GM21526 (cell line): ENCODE data around the gene ADGRD2.
A peak's percentile ranks its signal among the peaks of the same experiment; 100 is the strongest.

ENCODE experiments used
- ATAC-seq: cut with Tn5 transposase; IDR thresholded peaks from one replicate; pipeline ENCODE4 v1.9.1; 2021; ENCODE audit warnings: moderate library complexity; ENCODE audit not compliant: unreplicated experiment, low FRiP score

Gene ADGRD2

GRCh38 chr9:124493218-124493617, 43.0 kb downstream of the ADGRD2 start:
- ATAC-seq: no peak

GRCh38 chr9:124493794-124494479, 43.7 kb downstream of the ADGRD2 start:
- ATAC-seq: peak; percentile 44

GRCh38 chr9:124495126-124496074, 45.1 kb downstream of the ADGRD2 start:
- no peak for ATAC-seq

- no peak for ATAC-seq
Measured at GRCh38 chr9:124496075-124496449, 45.8 kb downstream of the ADGRD2 start.

- no peak for ATAC-seq
Measured at GRCh38 chr9:124496463-124496862, 46.2 kb downstream of the ADGRD2 start.

GRCh38 chr9:124497441-124497840, 47.2 kb downstream of the ADGRD2 start:
- no peak for ATAC-seq

GRCh38 chr9:124498040-124498439, 47.8 kb downstream of the ADGRD2 start:
- ATAC-seq: no peak

GRCh38 chr9:124498499-124499146, 48.4 kb downstream of the ADGRD2 start:
- no peak for ATAC-seq

GRCh38 chr9:124499216-124499615, 49.0 kb downstream of the ADGRD2 start:
- ATAC-seq: no peak

- no peak for ATAC-seq
Measured at GRCh38 chr9:124500028-124500795, 50.0 kb downstream of the ADGRD2 start.

GRCh38 chr9:124500796-124501611, 50.8 kb downstream of the ADGRD2 start:
- no peak for ATAC-seq

- ATAC-seq: no peak
Measured at GRCh38 chr9:124501771-124502320, 51.6 kb downstream of the ADGRD2 start.

GRCh38 chr9:124502711-124503702, 52.8 kb downstream of the ADGRD2 start:
- no peak for ATAC-seq

GRCh38 chr9:124503713-124504529, 53.7 kb downstream of the ADGRD2 start:
- ATAC-seq: no peak

GRCh38 chr9:124504530-124505005, 54.3 kb downstream of the ADGRD2 start:
- ATAC-seq: no peak

- no peak for ATAC-seq
Measured at GRCh38 chr9:124505006-124505900, 55.0 kb downstream of the ADGRD2 start.
